NB4 (cell line): ENCODE data around the gene GALNS.

ENCODE experiments used
- POLR2A ChIP-seq: IDR thresholded peaks from 2 replicates; pipeline ENCODE4 v1.6.1; 2011; ENCODE audit warnings: mild to moderate bottlenecking; ENCODE audit not compliant: insufficient read length; ENCODE audit errors: extremely low read depth
- TF ChIP-seq, protein P1 (sequence below): IDR thresholded peaks from one replicate; pipeline ENCODE4 v1.5.1; 2012; ENCODE audit warnings: low read depth, low read length
- TF ChIP-seq, protein P2 (sequence below): IDR thresholded peaks from 2 replicates; pipeline ENCODE4 v1.6.1; 2011; ENCODE audit warnings: low read depth, low read length

DNA sequence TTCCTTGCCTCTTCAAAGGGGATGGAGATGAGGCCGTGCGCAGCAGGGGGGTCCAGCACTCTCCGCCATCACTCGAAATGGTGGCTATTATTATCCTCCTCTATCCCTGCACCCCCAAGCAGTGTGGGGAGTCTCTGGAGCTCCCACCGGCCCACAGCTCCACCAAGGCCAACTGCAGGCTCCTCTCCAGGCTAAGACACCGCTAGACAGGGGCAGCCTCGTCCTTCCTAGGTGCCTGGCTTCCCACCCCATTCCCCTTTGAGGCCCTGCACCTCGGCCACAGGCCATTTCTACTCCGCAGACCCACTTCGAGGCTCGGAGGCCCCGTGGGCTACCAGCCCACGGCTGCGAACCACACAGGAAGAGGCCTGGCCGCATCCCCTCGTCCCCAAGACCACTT is 49.3 kb upstream of the GALNS start:
- TF ChIP-seq, protein P1, sequence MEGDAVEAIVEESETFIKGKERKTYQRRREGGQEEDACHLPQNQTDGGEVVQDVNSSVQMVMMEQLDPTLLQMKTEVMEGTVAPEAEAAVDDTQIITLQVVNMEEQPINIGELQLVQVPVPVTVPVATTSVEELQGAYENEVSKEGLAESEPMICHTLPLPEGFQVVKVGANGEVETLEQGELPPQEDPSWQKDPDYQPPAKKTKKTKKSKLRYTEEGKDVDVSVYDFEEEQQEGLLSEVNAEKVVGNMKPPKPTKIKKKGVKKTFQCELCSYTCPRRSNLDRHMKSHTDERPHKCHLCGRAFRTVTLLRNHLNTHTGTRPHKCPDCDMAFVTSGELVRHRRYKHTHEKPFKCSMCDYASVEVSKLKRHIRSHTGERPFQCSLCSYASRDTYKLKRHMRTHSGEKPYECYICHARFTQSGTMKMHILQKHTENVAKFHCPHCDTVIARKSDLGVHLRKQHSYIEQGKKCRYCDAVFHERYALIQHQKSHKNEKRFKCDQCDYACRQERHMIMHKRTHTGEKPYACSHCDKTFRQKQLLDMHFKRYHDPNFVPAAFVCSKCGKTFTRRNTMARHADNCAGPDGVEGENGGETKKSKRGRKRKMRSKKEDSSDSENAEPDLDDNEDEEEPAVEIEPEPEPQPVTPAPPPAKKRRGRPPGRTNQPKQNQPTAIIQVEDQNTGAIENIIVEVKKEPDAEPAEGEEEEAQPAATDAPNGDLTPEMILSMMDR = no peak
- TF ChIP-seq POLR2A = no peak
- TF ChIP-seq, protein P2, sequence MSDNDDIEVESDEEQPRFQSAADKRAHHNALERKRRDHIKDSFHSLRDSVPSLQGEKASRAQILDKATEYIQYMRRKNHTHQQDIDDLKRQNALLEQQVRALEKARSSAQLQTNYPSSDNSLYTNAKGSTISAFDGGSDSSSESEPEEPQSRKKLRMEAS = no peak
